NAMALWA (cell line): ENCODE data around the gene GAN.

Source experiments
- DNase-seq: peaks from one replicate; pipeline ENCODE4 v3.0.0-alpha.2; 2015; ENCODE audit warnings: low spot score

GAN gene

GRCh38 chr16:81357711-81358260, 43.0 kb downstream of the GAN start:
- DNase-seq = no peak

- DNase-seq = no peak
Observed at GRCh38 chr16:81358860-81359259, 44.1 kb downstream of the GAN start.

- DNase-seq = no peak
Observed at GRCh38 chr16:81360135-81360534, 45.4 kb downstream of the GAN start.

- no peak for DNase-seq
Observed at GRCh38 chr16:81365731-81366130, 51.0 kb downstream of the GAN start.

- peak; percentile 80 for DNase-seq
Observed at GRCh38 chr16:81366316-81366932, 51.7 kb downstream of the GAN start.

GRCh38 chr16:81367821-81368220, 53.1 kb downstream of the GAN start:
- DNase-seq = no peak

GRCh38 chr16:81369888-81370504, 55.2 kb downstream of the GAN start:
- no peak for DNase-seq

- no peak for DNase-seq
Observed at GRCh38 chr16:81371106-81371505, 56.3 kb downstream of the GAN start.

- DNase-seq = no peak
Observed at GRCh38 chr16:81374550-81374949, 59.8 kb downstream of the GAN start.

GRCh38 chr16:81376880-81377279, 62.1 kb downstream of the GAN start:
- no peak for DNase-seq

GRCh38 chr16:81378049-81378448, 63.3 kb downstream of the GAN start:
- no peak for DNase-seq

GRCh38 chr16:81380932-81381331, 66.2 kb downstream of the GAN start:
- no peak for DNase-seq

GRCh38 chr16:81384006-81384405, 69.2 kb downstream of the GAN start:
- DNase-seq = no peak

GRCh38 chr16:81385031-81385756, 70.4 kb downstream of the GAN start:
- no peak for DNase-seq

GRCh38 chr16:81388357-81388756, 73.6 kb downstream of the GAN start:
- DNase-seq = no peak

GRCh38 chr16:81390840-81391239, 76.1 kb downstream of the GAN start:
- DNase-seq = no peak

GRCh38 chr16:81392011-81392410, 77.2 kb downstream of the GAN start:
- DNase-seq = no peak

- no peak for DNase-seq
Observed at GRCh38 chr16:81394416-81394815, 79.7 kb downstream of the GAN start.

GRCh38 chr16:81394966-81395655, 80.3 kb downstream of the GAN start:
- no peak for DNase-seq

- DNase-seq = no peak
Observed at GRCh38 chr16:81397058-81397878, 82.5 kb downstream of the GAN start.

GRCh38 chr16:81397879-81398520, 83.2 kb downstream of the GAN start:
- no peak for DNase-seq
